Ovary (tissue), 3 donors: Measurements from ENCODE around the gene ATAD2B.

Experiments used
- POLR2A ChIP-seq: fragments of 450-650 bp; IDR thresholded peaks from one replicate; pipeline ENCODE4 v1.6.1; 2017; ENCODE audit warnings: antibody characterized with exemption, mild to moderate bottlenecking, moderate library complexity
- TF ChIP-seq, protein P1 (sequence below), 3 donors: fragments of 450-650 bp in 2 of 3; fragments of 200-600 bp in 1 of 3; IDR thresholded peaks; one replicate each; pipeline versions ENCODE4 v1.5.1 to v1.8.0; 2016 to 2022; ENCODE audit warnings: antibody characterized with exemption in 3 of 3, mild to moderate bottlenecking in 1 of 3
- donor health status: DM: no; HTN: no; CAD: no.

DNA sequence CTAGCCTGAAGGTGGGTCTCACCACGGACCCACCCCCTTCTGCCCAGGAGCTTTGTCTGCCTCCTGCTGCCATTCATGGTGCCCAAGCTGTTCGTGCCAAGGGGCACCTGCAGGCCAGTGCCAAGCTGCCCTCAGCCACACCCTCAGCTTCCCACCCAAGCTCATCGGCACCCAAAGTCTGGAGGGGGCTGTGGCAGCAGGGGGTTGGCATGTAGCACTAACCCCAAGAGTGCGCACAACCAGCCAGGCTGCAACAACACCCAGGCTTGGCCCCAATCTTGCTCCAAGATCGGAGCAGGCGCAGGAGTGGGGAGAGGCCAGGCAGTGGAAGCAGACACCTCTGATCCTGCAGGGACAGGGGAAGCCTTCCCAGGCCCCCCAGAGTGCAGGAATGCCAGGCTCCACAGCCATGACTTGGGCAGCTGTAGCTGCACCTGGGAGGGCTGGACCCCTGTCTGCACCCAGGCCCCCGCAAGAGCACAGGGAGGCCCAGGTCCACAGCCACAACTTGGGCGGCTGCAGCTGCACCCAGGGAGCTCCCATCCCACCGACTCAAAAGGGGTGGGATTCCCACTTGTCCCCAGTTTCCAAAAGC is 89.9 kb downstream of the ATAD2B start:
- TF ChIP-seq, protein P1, sequence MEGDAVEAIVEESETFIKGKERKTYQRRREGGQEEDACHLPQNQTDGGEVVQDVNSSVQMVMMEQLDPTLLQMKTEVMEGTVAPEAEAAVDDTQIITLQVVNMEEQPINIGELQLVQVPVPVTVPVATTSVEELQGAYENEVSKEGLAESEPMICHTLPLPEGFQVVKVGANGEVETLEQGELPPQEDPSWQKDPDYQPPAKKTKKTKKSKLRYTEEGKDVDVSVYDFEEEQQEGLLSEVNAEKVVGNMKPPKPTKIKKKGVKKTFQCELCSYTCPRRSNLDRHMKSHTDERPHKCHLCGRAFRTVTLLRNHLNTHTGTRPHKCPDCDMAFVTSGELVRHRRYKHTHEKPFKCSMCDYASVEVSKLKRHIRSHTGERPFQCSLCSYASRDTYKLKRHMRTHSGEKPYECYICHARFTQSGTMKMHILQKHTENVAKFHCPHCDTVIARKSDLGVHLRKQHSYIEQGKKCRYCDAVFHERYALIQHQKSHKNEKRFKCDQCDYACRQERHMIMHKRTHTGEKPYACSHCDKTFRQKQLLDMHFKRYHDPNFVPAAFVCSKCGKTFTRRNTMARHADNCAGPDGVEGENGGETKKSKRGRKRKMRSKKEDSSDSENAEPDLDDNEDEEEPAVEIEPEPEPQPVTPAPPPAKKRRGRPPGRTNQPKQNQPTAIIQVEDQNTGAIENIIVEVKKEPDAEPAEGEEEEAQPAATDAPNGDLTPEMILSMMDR (IDR thresholded peaks at IDR 0.05) = no peak
- TF ChIP-seq POLR2A = no peak
